Activated T-cell treated with anti-CD3 and anti-CD28 coated beads, Interleukin-2, amount 50 U/mL, for 1 hour (primary cell): ENCODE measurements around the gene CROCC2.
"Not testable (repeated sequence)": the region's sequence is repeated elsewhere in the genome, so short reads cannot be mapped to it uniquely, and the experiment has no call there.

Experiments used
- DNase-seq: peaks from one replicate; pipeline ENCODE4 v3.0.0-alpha.2; 2020

The CROCC2 gene

DNA sequence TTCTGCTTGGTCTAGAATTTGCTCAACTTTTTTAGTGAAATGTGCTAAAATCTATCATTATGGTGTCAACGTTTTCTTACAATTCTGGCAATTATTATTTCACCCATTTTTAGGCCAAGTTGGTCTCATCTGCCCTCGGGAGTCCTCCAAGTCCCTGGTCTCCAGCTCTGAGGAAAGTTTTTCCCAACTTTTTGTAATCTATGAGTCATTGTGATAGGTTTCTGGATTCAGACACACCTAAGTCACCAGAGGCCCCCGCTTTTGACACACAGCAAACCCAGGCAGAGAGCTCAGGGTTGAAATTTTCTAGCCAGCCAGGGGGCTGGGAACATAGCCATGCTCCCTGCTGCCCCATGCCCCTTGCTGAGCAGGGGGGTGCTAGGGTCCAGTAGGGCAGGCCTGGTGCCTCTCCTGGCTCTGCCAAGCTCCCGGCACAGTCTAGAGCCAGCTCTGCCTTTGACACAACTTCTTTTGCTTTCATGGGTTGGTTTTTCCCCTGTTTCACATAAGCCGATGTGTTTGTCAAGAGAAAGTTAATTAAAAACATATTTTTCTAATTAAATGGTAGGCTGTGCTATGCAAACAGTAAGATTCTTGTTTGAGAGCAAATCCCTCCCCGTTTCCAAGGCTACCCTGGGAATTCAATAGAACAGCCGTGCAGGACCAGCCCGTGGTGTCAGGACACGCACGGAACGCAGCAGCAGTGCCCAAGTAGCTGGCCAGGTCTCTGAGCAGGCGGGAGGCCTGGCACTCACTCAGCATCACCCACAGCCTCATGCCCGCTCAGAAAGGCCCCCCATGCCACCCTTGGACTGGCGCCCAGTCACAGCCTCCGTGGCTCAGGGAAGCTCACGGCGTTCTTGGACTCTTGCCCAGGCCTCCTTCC is 66.7 kb downstream of the CROCC2 start:
- no peak for DNase-seq

- DNase-seq, result no peak
Observed at GRCh38 chr2:240974771-240975572, 68.8 kb downstream of the CROCC2 start.

- not testable (repeated sequence) for DNase-seq
Observed at GRCh38 chr2:240975903-240976302, 69.8 kb downstream of the CROCC2 start.

DNA sequence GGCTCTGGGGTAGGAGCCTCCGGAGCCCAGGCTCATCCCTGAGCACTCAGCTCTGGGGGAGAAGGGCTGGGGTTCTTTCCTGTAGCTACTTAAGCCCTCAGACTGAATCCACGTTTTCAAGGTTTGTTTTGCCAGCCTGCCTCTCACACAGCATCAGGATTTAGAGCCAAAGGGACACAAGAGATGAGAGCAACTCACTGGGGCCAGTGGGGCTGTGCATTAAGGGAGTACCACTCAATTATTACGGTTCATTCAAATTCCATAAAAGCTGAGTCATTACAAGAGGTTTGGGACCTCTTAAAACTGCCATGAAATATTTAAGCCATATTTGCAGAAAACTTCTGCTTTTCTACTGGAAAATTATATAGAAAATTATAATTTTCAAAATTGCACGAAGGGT is 75.1 kb downstream of the CROCC2 start:
- DNase-seq, result no peak

GRCh38 chr2:240981871-240982800 is 76.0 kb downstream of the CROCC2 start:
- no peak for DNase-seq

DNA sequence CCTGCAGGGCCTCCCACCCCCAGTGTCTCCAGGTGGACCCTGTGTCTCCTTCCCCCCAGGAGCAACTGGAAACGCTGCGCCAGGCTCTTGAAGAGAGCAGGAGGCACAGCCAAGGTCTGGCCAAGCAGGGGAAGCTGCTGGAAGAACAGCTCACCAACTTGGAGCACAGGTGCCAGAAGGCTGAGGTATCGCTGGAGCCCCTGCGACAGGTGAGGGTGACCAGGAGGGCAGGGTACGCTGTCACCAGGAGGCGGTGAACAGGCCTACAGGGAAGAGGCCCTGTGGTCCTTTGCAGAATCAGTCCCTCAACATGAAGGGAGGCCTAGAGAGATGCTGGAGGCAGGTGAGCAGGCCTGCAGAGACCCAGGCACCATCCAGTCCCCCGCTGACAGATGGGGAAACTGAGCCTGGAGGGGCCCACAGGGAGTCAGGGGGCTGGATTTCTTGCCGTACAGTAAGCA is 76.7 kb downstream of the CROCC2 start:
- no peak for DNase-seq

DNA sequence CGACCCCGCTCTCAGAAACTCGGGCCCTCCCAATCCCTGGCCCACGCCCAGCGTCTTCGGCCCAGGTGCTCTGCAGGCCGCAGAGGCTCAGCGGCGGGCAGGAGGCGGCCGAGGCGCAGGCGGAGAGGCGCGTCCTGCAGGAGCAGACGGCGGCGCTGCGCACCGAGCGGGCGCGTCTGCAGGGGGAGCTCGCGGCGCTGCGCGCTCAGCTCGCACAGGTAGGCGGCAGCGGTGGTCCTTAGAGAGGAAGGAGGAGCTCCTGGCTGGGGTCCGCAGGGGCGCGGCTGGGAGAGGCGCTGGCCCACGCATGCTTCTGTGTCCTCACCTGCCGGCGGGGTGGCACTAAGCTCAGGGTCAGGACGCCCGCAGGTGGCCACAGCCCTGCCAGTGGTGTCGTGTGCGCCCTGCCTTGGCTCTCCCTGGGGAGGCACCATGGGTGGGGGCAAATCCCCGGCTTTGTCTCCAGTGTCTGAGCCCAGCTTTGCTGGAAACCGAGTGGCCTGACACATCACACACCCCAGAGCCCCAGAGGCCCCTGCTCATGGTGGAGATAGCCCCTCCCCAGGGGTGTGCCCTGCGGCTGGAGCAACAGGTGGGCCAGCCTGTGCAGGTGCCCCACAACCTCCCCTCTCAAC is 77.3 kb downstream of the CROCC2 start:
- peak; percentile 70 for DNase-seq

- DNase-seq, result no peak
Observed at GRCh38 chr2:240983996-240984498, 77.9 kb downstream of the CROCC2 start.

- DNase-seq, result no peak
Observed at GRCh38 chr2:240985881-240986786, 80.0 kb downstream of the CROCC2 start.

DNA sequence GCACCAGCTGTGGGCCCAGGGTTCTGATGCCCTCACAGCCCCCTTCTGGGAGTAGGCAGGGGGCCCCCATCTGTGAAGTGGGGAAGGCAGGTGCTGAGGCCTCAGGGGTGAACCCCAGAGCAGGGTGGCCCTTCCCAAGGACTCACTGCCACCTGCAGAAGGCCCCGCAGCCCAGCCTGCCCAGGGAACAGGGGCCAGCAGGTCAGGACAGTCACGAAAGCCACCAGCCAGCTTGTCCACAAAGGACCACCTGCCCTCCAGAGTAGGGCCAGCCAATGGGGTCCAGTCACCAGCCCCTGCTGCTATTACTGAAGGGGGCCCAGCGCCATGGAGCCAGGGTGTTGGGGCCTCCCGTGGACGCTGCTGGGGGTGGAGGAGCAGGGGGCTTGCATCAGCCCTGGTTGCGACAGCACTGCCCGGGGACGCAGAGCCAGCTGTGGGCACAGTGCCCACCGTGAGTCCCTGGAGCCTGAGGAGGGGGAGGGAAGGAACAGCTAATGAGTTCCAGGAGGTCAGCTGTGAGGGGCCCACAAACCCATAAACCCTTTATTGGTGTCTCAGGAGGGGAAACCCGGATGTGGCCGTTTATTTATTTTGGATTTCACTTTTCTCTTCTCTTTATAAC is 80.8 kb downstream of the CROCC2 start:
- no peak for DNase-seq

DNA sequence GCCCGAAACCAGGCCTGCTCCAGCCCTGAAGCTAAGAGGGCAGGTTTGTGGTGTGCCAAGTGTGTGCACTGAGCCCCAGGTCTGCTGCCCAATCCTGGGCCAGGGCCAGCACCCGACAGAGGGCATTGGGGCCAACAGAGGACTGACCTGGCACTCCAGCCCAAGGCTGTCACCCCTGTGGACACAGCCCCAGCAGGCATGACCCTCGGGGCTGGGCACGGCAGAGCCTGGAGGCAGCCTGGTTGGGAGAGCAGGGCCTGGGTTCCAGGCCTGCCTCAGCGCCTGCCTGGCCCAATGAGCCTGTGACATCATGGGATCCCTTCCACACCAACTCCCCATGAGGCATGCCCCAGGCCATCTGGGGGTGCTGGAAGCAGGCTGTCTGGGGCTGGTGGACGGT is 81.5 kb downstream of the CROCC2 start:
- DNase-seq, result no peak

DNA sequence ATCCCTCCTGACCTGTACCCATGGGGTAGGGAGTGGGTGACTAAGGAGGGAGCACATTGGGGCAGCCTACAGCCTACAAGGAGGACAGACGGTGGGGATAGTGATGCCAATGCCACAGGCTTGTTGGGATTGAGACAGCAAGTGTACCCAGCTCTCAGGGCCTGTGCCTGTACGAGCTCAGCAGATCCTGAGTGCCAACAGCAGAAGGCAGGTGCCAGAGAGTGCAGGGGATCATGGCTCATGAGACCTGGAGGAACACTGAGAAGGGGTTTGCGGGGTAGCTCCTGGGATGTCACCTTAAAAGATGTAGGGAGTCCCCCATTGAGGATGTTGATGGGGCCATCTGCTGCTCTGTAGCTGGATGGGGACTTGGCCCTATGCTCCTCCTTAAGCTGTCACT is 82.0 kb downstream of the CROCC2 start:
- no peak for DNase-seq

GRCh38 chr2:240988571-240989271 is 82.6 kb downstream of the CROCC2 start:
- DNase-seq, result no peak

GRCh38 chr2:240989451-240990265 is 83.5 kb downstream of the CROCC2 start:
- DNase-seq, result no peak

- DNase-seq, result no peak
Observed at GRCh38 chr2:240990266-240990529, 84.1 kb downstream of the CROCC2 start.

GRCh38 chr2:240990726-240991377 is 84.7 kb downstream of the CROCC2 start:
- DNase-seq, result no peak

DNA sequence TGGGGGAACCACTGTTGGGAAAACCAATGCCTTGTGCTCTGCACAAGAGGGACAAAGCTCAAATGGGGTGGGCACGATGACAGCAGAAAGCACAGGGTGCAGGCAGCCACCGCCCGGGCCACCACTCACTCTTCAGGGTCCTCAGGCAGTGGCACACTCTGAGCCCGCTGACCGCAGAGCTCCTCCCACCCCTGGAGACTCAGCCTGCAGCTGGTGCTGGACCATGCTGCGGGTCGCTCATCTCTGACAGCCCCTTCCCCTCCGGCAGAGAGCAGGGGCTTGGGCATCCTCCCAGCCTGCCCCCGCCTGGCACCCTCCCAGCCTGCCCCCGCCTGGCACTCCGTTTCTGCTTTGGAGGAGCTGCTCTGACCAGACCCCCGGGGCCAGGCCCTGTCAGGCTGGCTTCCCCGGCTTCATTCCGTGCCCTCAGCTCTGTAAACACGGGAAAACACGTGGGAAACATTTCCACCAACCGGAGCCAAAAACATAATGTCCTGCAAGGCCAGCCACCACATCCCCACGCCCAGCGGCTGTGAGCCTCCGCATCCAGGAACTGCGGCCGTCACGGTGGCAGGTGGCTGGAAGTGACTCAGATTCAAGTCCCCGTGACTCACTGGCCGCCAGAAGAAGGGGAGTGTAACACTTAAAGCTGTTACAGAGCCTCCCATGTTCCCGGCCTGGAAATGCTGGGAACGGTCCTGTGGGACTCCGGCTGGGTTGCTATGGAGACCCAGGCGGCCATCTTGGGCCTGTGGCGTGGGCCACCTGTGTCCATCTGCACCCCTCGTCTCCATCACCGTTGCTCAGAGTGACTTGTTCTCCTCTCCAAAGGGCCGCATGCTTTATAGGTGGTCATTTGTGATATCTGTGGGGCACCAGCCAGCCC is 85.5 kb downstream of the CROCC2 start:
- peak; percentile 13 for DNase-seq
